Colonic mucosa (tissue), 4 donors: ENCODE data around the gene ANO10. TPM values are rescaled to one million over a fixed set of nuclear protein-coding genes. Genes with fewer than 3 reads are reported as not detected.
"Not testable (repeated sequence)": the region's sequence is repeated elsewhere in the genome, so short reads cannot be mapped to it uniquely, and the experiment has no call there.

Experiments used
- DNase-seq: peaks from one replicate; pipeline ENCODE4 v3.0.0-alpha.2; 2020
- H3K27ac ChIP-seq: fragments of 200-600 bp; one replicate; pipeline ENCODE4 v1.8.0; 2021
- H3K27me3 ChIP-seq: fragments of 200-600 bp; one replicate; pipeline ENCODE4 v1.8.0; 2021
- H3K36me3 ChIP-seq: fragments of 200-600 bp; one replicate; pipeline ENCODE4 v1.8.0; 2021
- H3K4me1 ChIP-seq: fragments of 200-600 bp; one replicate; pipeline ENCODE4 v1.8.0; 2021; ENCODE audit warnings: mild to moderate bottlenecking
- H3K4me3 ChIP-seq: fragments of 200-600 bp; one replicate; pipeline ENCODE4 v1.8.0; 2021
- H3K9ac ChIP-seq, 2 donors: one replicate each; pipeline ENCODE4 v1.7.0; 2013; ENCODE audit warnings: control low read depth in 2 of 2, low read depth in 2 of 2, low read length in 2 of 2
- H3K9me3 ChIP-seq: fragments of 200-600 bp; one replicate; pipeline ENCODE4 v1.8.0; 2021
- intact Hi-C: fragments of 100-400 bp; cut with DNase I; formaldehyde crosslinking; loops from one replicate; pipeline ENCODE4 v1.14.1; 2022
- total RNA-seq, 2 donors: library from RNA; stranded (reverse); fragmentation: NEBNext Ultra II Directional in 1 of 2; extraction: Animal tissue kit (Norgen Biotek cat#: 25700) in 1 of 2; gene quantifications; one replicate each; pipeline ENCODE4 v1.2.1, GENCODE V29; 2021
- TF ChIP-seq, protein P1 (sequence below): fragments of 200-600 bp; IDR thresholded peaks from one replicate; pipeline ENCODE4 v1.8.0; 2022; ENCODE audit warnings: antibody characterized with exemption, mild to moderate bottlenecking
- donor health status: healthy.
- donor health status: DM: no; HTN: no; CAD: no.
- donor health status: DM: no; HTN: no; CAD: no.

Gene ANO10
- total RNA-seq, 2 donors from 2014 or later, result 53.9 to 69.0 TPM

DNA sequence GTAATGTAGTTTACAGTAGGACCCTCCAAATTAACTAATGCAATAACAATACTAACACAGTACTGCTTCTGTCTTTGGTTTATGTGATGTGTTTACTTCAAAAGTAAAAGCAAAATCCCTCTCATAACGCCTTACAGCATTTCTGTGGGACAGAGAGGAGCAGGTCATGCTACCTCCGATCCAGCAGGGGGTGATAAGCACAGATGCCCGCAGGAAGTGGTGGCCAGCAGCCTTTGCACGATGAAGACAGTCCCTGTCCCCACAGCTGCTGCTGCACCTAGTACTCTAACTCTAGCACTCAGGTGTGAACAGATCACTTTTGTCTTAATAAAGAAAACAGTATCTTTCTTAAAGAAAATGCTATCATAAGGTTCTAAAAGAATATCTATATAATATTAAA lies 38.3 kb downstream of the ANO10 start:
- no peak overlapping the region for H3K27ac ChIP-seq

DNA sequence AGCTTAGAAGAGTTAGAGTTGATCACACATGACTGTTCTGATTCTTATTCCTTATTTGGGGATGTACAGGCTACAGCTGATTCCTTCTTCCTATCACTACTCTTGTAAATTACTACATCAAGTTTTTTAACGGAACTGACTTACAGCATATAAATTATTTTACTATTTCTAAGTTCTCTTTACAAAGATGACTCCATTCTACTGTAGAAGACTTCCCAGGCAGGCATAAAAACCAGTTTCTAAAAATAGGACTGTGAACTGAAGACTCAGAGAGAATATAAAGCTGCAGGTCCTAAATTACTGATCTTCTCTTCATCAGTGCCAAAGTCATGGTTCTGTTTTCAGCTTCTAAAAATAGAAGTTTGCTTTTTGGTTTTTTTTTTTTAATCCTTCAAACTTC lies 38.9 kb downstream of the ANO10 start:
- TF ChIP-seq, protein P1, sequence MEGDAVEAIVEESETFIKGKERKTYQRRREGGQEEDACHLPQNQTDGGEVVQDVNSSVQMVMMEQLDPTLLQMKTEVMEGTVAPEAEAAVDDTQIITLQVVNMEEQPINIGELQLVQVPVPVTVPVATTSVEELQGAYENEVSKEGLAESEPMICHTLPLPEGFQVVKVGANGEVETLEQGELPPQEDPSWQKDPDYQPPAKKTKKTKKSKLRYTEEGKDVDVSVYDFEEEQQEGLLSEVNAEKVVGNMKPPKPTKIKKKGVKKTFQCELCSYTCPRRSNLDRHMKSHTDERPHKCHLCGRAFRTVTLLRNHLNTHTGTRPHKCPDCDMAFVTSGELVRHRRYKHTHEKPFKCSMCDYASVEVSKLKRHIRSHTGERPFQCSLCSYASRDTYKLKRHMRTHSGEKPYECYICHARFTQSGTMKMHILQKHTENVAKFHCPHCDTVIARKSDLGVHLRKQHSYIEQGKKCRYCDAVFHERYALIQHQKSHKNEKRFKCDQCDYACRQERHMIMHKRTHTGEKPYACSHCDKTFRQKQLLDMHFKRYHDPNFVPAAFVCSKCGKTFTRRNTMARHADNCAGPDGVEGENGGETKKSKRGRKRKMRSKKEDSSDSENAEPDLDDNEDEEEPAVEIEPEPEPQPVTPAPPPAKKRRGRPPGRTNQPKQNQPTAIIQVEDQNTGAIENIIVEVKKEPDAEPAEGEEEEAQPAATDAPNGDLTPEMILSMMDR, result no peak
- intact Hi-C loops, result no loop called here
- H3K27me3 ChIP-seq, result no peaks in the 10 kb centered on the region
- H3K36me3 ChIP-seq, result no peaks in the 10 kb centered on the region
- no peaks in the 10 kb centered on the region for H3K4me1 ChIP-seq
- no peak for DNase-seq
- no peak overlapping the region for H3K4me3 ChIP-seq
- H3K9me3 ChIP-seq, result no peaks in the 10 kb centered on the region
- H3K27ac ChIP-seq, result no peak overlapping the region
- H3K9ac ChIP-seq, result no peak overlapping the region

More for the DNA sequence above, 38.3 kb downstream of the ANO10 start:
- Histone ChIP-seq H3K27me3 (no peaks in the 10 kb centered on the region), H3K36me3 (no peaks in the 10 kb centered on the region), H3K4me1 (no peaks in the 10 kb centered on the region), H3K9ac (no peak overlapping the region), H3K9me3 (no peaks in the 10 kb centered on the region), H3K4me3 (no peak overlapping the region)
- intact Hi-C loops, result no loop called here
- TF ChIP-seq, protein P1, result no peak
- no peak for DNase-seq

DNA sequence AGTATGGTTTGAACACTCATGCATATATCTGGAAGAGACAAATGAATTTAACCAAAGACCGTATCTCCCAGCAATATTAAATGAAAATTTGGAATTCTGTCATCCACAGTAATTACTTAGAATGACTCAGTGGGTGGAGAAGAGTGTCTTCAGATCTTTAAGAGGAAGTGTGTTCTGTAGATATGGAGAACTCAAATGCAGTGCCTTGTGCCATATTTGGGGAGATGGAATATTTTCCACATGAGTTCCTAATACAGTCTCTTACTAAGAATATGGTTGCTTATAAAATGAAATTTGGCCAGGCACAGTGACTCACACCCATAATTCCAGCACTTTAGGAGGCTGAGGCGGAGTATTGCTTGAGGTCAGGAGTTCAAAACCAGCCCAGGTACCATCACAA lies 40.5 kb downstream of the ANO10 start:
- H3K27ac ChIP-seq, result no peak overlapping the region
- no peak overlapping the region for H3K4me3 ChIP-seq
- no peaks in the 10 kb centered on the region for H3K36me3 ChIP-seq
- intact Hi-C loops, result no loop called here
- DNase-seq, result no peak
- no peak overlapping the region for H3K9ac ChIP-seq
- TF ChIP-seq, protein P1, result no peak
- H3K4me1 ChIP-seq, result no peaks in the 10 kb centered on the region
- no peaks in the 10 kb centered on the region for H3K27me3 ChIP-seq
- no peaks in the 10 kb centered on the region for H3K9me3 ChIP-seq

DNA sequence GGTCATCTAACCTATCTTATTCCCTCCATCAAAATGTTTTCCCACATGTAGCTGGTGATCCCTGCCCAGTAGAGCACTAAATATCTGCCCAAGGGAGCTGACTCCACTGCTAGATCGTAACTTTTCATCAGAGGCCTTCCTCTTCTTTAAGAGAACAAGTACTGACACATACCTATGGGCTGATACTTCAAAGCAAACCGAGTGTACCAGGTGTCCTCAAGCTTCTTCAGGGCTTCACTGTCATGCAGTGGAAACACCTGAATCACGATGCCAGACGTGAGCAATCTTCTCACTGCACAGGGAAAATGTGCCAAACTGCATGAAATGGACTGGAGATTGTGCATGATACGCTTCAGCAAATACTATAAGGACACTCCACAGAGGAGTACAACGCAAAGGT lies 41.6 kb downstream of the ANO10 start:
- no peaks in the 10 kb centered on the region for H3K36me3 ChIP-seq
- H3K4me3 ChIP-seq, result no peak overlapping the region
- TF ChIP-seq, protein P1, result no peak
- no peak overlapping the region for H3K9ac ChIP-seq
- no peaks in the 10 kb centered on the region for H3K9me3 ChIP-seq
- intact Hi-C loops, result no loop called here
- DNase-seq, result no peak
- H3K27me3 ChIP-seq, result no peaks in the 10 kb centered on the region
- H3K27ac ChIP-seq, result no peak overlapping the region
- no peaks in the 10 kb centered on the region for H3K4me1 ChIP-seq

DNA sequence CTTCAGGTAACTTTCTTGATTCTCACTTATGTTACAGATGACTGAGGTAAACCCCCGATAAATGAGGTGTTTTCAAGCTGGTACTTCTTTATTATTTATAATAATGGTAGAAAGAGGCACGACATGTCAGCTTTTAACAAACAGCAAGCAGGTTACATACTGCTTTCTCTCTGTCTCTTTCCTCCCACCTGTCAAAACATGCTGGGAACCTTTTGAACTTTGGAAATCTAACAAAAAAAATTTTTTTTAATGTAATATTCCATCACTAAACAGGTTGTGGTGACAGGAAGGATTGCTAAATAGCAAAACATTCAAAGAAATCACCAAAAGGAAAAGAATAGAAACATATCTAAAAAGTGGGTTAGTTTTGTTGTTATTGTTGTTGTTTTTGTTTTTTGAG lies 48.2 kb downstream of the ANO10 start:
- intact Hi-C loops, result no loop called here
- TF ChIP-seq, protein P1, result no peak
- Histone ChIP-seq H3K9me3 (no peaks in the 10 kb centered on the region), H3K4me1 (no peaks in the 10 kb centered on the region), H3K36me3 (no peaks in the 10 kb centered on the region), H3K27ac (no peak overlapping the region), H3K9ac (no peak overlapping the region), H3K27me3 (no peaks in the 10 kb centered on the region), H3K4me3 (no peak overlapping the region)
- no peak for DNase-seq

DNA sequence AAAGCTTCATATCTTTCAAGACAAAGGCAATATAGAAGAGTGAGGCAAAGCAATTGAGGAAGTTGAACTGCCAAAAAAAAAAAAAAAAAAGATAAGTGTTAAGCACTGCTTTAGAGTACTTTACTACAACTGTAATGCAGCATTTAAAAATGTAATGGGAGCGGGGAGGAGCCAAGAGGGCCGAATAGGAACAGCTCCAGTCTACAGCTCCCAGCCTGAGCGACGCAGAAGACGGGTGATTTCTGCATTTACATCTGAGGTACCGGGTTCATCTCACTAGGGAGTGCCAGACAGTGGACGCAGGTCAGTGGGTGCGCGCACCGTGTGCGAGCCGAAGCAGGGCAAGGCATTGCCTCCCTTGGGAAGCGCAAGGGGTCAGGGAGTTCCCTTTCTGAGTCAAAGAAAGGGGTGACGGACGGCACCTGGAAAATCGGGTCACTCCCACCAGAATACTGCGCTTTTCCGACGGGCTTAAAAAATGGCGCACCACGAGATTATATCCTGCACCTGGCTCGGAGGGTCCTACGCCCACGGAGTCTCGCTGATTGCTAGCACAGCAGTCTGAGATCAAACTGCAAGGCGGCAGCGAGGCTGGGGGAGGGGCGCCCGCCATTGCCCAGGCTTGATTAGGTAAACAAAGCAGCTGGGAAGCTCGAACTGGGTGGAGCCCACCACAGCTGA lies 56.0 kb downstream of the ANO10 start:
- H3K9me3 ChIP-seq, H3K36me3 ChIP-seq, H3K27me3 ChIP-seq, intact Hi-C loops, H3K27ac ChIP-seq, H3K4me3 ChIP-seq, H3K4me1 ChIP-seq, H3K9ac ChIP-seq: not testable (repeated sequence)
- DNase-seq, result peak; percentile 23
